Activated naive CD4-positive, alpha-beta T cell (primary cell): Measurements from ENCODE around the gene BUD13.
A peak's percentile ranks its signal among the peaks of the same experiment; 100 is the strongest.
"Not testable (repeated sequence)": the region's sequence is repeated elsewhere in the genome, so short reads cannot be mapped to it uniquely, and the experiment has no call there.

Experiments used
- DNase-seq, 4 experiments: peaks; one replicate each; lab custom pipeline; 2025; lab: John Stamatoyannopoulos, UW

BUD13 gene, protein sequence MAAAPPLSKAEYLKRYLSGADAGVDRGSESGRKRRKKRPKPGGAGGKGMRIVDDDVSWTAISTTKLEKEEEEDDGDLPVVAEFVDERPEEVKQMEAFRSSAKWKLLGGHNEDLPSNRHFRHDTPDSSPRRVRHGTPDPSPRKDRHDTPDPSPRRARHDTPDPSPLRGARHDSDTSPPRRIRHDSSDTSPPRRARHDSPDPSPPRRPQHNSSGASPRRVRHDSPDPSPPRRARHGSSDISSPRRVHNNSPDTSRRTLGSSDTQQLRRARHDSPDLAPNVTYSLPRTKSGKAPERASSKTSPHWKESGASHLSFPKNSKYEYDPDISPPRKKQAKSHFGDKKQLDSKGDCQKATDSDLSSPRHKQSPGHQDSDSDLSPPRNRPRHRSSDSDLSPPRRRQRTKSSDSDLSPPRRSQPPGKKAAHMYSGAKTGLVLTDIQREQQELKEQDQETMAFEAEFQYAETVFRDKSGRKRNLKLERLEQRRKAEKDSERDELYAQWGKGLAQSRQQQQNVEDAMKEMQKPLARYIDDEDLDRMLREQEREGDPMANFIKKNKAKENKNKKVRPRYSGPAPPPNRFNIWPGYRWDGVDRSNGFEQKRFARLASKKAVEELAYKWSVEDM

DNA sequence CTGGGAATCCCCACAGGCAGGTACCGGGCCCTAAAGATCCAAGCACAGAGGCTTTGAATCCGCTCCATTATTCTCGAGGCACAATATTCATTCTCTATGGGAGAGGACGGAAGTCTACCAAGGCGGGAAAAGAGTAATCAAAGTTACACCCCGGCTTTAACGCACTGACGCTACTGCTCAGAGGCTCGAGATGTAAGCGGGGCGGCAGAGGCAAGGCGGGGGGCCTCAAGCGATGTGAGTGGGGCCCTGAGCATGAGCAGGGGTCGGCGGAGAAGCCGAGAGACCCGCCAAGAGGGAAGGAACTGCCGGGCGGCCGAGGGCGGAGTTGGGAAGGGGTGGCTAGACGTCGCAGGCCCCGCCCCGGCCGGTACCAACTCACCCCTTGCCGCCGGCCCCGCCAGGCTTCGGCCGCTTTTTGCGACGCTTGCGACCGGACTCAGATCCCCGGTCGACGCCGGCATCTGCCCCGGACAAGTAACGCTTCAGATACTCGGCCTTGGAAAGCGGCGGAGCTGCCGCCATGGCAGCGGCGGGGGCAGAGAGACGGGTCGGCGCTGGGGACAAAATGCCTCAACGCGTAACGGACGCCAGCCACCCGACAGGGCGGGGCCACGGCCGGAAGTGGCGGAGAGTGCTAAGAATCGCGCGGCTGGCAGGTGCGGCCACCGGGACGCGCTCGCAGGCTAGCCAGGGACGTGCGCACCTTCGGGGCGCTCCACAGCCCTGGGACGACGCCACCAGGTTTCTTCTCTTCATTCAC, at the start of gene BUD13:
TSS of gene BUD13 (minus strand) at position 545 of the 760 bp plus-strand sequence. CDS start at position 522, 23 bp downstream.
- DNase-seq: peak; percentile 81 to 95 (median 93)

DNA sequence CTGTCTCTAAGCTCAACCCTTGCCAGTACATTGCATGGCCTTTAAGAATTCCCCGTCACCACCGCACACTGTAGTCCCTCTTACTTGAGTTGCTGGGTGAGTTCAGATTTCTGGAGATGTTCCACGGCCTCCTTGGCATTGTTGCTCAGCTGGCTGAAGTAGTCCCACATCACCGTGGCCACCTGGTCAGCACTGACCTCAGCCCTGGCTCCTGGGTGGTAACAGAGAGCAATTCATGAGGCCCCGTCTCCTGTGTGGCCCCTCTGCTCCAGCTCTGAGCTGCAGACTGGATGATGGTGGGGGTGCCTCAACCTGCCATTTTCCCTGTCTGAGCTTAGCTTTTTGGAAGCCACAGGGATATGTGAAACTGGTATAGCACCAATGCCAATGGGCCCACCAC, 49.8 kb upstream of the BUD13 start:
- no peak for DNase-seq

DNA sequence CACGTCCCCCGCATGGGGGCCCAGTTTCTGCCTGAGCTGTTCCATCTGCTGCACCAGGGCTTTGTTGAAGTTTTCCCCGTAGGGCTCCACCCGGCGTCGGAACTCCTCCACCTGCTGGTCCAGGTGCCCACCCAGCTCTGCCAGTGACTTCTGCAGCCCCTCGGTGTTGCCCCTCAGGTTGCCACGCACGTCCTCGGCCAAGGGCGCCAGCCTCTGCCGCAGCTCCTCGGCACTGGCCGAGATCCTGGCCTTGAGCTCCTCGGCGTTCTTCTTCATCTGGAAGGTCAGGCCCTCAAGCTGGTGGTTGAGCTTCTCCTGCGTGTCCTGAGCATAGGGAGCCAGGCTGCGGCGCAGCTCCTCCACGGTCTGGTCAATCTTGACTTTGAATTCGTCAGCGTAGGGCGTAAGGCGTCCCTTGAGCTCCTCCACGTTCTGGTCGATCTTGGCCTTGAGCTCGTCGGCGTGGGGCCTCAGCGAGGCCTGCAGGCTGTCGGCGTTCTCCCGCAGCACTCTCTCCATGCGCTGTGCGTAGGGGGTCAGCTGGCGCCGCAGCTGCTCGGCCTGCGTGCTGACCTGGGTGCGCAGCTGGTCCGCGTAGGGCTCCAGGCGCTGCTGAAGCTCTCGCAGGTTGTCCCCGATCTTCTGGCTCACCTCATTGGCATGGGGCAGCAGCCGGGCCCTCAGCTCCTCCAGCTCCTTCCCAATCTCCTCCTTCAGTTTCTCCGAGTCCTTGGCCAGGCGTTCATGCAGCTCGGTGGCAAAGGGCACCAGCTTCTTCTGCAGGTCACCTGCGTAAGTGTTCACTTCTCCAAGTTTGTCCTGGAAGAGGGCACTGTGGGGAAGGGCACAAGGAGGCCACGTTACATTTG, 48.5 kb upstream of the BUD13 start:
- no peak for DNase-seq

DNA sequence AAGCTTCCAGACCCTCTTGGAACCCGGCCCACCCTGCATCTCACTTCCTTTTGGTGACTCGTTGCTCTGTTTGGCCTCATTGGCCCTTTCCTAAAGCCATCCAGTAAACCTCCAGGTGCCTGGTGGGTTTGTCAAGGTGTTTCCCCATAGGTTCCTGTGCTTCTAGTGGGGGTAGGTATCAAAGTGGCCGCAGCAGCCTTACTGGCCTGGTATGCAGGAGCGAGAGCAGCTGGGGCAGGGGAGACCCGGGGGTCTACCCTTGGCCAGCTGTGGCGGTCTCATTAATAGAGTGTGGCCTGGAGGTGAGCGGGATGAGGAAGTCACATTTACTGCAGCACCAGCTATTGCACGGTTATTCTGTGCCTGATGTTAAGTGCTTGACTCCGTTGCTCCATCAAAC, 46.3 kb upstream of the BUD13 start:
- DNase-seq: no peak

DNA sequence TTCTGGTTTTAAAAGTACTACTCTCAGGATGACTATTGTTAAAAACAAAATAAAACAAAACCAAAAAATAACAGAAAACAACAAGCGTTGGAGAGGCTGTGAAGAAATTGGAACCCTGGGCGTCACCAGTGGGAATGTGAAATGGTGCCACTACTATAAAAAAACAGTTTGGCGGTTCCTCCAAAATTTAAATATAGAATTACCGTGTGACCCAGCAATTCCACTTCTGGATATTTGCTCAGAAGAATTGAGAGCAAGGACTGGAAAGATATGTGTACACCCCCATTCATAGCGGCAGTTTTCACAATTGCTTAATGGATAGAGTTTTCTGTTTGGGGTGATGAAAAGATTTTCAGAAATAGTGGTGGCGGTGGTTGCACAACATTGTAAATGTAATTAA, 41.7 kb upstream of the BUD13 start:
- no peak for DNase-seq

DNA sequence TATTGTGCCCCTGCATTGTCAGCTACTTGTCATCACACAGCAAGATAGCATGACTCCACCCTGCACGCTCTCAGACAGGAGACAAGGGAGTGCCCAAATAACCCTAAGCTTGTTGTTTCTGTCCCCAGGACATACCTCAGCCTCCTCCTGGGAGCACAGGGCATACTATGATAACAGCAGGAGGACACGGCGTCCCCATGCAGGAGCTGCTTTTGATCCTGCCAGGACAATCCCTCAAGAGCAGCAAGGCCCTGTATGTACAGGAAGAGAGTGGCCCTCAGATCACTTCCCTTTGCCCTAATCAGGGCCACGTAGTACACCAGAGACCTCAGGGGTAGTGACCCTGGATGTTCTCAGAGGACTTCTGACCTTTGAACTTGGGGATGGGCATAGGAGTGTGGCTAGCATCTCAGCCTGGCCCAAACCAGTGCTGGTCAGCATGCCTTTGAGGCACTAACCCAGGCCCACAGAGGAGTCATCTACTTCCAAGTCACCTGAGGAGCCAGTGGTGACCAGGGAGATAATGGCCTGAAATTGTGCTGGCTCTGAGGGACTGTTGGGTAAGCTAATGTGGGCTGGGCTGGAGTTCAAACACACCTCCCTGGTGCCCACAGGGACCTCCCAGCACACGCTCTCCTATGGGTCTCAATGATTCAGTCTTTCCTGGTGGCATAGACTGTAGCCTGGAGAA, 41.1 kb upstream of the BUD13 start:
- no peak for DNase-seq

DNA sequence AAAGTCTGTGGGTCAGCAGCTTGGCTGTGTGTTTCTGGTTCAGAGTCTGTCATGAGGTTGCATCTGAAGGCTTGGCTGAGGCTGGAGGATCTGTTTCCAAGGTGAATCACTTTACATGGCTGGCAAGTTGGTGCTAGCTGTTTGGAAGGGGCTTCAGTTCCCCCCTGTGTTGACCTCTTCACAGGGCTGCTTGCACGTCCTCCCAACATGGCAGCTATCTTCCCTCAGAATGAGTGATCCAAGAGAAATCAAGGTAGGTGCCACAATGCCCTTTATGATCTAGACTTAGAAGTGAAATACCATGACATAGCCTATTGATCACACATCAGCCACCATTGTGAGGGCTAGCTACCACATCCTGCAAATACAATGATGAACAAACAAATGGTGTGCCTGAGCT, 40.4 kb upstream of the BUD13 start:
- DNase-seq: no peak

DNA sequence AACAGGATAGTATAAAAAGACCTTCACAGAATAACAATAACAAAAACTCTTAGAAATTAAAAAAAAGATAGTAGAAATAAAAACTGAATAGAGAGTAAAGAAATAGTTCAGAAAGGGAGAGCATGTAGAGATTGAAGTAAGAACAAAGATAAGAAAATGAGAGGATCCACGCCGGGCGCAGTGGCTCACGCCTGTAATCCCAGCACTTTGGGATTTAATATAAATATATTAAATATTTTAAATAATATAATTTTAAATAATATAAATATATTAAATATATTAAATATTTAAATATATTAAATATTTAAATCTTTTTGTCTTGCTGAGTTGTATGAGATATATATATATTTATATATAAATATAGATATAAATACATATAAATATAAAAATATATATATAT, 39.3 kb upstream of the BUD13 start:
- DNase-seq: no peak

DNA sequence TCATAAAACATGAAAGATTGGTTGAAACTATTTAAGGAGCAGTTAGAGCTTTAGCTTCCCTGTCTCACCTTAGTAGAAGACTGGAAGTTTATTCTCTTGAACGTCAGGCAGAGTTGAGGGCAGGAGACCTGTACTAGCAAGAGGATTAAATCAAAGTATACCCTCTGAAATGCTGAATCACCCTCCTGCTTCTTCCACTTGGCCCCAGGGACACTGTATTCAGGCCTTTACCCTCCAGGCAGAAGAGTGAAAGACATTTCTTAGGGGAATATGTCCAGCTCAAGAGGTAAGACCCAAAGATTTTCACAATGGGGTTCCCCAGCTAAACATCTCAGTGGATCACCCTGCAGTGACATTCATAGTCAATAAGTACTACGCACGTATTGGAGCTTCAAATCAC, 38.4 kb upstream of the BUD13 start:
- no peak for DNase-seq

DNA sequence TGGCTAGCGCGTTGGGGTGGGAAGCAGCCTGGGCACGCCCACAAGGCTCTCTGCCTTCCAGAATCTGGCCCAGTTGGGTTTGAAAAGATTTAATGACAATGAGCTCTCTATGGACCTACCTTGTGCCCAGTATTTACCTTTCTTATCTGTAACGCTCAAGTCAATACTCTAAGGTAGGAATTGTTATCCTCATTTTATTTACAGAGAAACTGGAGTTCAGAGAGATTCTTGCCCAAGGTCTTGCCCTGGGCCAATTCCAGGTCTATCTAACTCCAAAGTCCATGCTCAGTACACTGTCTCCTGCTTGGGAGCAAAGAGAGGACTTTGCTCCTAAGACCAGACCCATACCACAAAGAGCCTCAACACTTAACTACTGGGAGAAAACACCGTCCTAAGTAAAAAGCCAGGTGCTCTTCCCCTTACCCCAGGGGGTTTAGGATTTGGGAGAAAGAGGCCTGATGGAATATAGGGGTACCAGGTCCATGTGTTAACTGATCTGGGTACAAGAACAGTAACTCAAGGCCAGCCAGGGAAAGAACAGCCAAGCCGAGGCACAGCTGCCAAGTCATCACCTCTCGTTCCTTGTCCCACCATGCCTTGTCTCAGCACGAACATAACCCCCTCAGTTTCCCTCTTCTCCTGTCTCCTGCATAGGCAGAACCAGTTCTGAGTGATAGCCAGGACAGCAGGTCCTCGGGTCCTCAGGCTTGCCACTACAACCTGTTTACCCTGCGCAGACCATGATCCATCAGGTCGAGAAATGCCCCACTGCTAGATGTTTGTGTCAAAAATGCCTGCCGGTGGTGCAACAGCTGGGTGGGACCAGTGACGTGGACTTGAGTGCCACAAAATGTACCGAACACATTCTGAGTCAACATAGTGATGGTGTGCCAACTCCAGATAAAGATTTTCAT, 35.7 kb upstream of the BUD13 start:
- no peak for DNase-seq

DNA sequence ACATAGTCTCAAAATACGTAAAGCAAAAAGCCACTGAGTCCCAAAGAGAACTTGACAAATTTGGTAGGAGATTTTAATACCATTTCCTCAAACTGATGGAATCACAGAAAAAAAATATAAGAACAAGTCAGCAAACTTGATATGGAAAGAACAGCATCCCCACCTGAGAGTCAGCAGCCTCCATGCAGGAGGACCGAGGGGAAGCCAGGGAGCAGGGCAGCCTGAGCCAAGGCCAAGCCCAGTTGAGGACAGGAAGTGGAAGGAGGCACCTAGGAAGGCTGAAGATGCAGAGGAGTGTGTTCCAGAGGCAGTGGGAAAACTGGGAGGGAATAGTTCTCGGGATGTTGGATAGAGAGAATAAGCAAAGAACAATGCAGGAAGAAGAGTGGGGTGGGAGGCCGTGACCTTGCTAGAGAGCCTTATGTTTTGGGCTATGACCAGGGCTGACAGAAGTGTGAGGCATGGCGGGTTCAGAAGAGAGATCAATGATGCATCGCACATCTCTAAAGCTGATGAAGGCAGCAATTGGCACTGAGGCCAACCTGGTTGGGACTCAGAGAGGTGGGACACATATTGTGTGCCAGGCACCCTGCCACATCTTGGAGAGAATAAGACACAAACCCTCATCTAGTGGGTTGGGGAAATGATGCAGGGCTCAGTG, 34.9 kb upstream of the BUD13 start:
- no peak for DNase-seq

DNA sequence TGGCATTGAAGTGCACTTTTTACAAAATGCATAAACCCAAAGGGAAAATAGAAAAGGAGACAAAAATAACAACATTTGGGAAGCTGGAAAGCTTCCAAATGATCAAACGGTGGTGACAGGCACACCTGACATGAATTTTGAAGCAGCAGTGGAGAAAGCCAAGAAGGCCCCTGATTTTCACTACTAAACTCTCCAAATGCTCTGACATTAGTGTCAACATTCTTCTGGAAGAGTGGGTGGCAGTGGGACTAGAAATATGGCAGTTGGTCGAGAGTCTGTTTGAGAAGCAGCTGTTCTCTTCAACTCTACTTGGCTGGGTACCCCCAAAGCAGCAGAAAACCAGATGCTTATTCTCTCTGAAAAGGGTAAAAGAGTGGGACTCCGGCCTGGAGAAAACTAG, 31.2 kb upstream of the BUD13 start:
- no peak for DNase-seq

DNA sequence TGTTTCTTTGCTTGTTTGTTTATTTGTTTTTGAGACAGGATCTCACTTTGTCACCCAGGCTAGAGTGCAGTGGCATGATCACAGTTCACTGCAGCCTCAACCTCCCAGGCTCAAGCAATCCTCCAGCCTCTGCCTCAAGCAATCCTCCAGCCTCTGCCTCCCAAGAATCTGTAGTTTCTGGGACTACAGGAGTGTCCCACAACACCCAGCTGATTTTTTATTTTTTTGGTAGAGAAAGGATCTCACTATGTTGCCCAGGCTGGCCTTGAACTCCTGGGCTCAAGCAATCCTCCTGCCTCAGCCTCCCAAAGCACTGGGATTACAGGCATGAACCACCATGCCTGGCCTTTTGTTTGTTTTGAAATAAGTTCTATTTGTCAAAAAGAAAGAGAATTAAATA, 28.9 kb upstream of the BUD13 start:
- not testable (repeated sequence) for DNase-seq

DNA sequence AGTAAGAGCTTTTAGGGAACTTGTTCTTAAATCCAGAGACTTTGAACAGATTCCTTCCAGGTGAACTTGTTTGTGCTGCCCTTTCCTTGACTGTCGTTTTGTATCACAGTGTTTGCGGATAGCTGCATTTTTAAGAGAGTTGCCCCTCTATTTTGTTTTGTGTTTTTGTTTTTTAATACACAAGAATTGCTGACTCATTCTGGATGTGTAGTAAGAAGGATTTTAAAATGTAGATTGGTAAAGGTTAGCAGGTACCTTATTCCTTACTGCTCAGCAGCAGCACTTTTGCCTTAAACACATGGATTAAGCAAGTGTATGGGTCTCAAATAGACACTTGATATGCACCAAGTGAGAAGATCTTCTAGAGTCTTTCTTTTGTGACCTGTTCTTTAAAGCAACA, 27.8 kb upstream of the BUD13 start:
- no peak for DNase-seq

DNA sequence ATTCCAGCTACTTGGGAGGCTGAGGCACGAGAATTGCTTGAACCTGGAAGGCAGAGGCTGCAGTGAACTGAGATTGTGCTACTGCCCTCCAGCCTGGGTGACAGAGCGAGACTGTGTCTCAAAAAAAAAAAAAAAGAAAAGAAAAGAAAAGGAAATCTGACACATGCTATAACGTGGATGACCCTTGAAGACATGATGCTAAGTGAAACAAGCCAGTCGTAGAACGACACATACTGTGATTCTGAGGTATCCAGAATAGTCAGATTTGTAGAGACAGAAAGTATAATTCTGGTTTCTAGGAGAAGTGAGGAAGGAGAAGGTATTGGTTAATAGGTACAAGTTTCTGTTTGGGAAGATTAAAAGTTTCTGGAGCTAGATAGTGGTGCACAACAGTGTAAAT, 25.6 kb upstream of the BUD13 start:
- DNase-seq: no peak

DNA sequence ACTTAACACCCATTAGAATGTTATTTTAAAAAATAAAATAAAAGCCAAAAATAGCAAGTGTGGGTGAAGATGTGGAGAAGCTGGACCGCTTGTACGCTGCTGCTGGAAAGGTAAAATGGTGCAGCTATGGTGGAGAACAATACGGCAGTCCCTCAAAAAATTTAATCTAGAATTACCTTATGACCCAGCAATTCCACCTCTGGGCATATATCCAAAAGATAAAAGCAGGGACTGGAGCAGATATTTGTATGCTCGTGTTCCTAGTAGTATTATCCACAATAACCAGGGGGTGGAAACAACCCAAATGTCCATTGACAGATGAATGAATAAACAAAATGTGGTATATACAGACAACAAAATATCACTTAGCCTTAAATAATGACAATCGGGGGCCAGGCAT, 25.0 kb upstream of the BUD13 start:
- DNase-seq: no peak

DNA sequence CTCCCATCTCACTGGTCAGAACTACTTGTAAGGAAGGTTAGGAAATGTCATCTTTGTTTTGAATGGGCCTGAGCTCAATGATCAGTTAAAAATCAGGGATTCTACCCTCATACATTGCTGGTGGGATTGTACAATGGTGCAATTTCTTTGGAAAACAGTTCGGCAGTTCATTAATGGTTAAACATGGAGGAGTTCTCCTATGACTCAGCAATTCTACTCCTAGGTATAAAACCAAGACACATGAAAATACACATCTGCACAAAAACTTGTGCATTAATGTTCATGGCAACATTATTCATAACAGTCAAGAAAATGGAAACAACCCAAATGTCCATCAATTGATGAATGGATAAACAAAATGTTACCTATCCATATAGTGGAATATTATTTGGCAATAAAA, 23.8 kb upstream of the BUD13 start:
- no peak for DNase-seq

DNA sequence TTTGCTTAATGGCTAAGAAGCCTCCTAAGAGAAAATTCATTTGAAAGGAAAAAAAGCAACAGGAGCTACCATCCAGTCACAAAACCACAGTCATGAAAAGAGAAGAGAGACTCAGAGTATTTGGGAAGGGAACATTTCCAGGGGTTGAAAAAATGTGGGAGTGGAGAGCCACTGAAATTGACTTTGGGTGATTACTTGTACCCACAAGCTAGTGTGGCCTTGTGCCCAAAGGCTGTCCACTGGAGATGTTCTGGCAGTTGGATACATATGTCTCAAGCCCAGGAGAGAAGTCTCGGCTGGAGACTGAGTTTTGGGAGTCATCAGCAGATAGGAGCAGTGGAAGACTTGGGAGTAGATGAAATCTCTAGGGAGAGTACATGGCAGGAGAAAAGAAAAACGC, 22.1 kb upstream of the BUD13 start:
- DNase-seq: no peak

DNA sequence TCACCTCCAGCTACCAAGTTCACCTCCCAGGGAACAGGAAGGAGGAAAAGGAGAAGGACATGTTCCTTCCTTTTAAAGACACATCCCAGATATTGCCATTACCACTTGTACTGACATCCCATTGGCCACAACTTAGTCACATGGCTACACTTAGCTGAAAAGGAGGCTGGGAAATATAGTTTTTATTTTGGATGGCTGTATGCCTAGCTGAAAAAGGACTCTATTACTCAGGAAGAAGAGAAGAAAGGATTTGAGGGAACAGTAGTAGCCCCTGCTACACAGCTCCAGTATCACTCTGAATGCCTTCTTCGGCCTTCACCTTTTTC, 20.9 kb upstream of the BUD13 start:
- no peak for DNase-seq
